ENCODE results near the gene NDUFB4. TPM values are rescaled to one million over a fixed set of nuclear protein-coding genes. Genes with fewer than 3 reads are reported as not detected.

NDUFB4 gene
- total and polyA plus RNA-seq, 9 of the 15 experiments (the other 6 are each of a cell fraction or from before 2014, with no cell fraction given), result 124 to 670 (median 227) TPM

- no peak for TF ChIP-seq U2AF2 (optimal IDR thresholded peaks at IDR 0.05; ENCODE audit: low read depth, low read length)
- TF ChIP-seq RBM25 (IDR thresholded peaks at IDR 0.05; ENCODE audit: low read depth, low read length, severe bottlenecking), result peak; percentile 49
- TF ChIP-seq TOE1 (IDR thresholded peaks at IDR 0.05; ENCODE audit: borderline replicate concordance), result no peak
- no peak for TF ChIP-seq TOE1 (CRISPR knock-in tag; IDR thresholded peaks at IDR 0.05; ENCODE audit: borderline replicate concordance, low read depth)
- no peak for TF ChIP-seq NR2C2 (CRISPR knock-in tag; IDR thresholded peaks at IDR 0.05)
- TF ChIP-seq NR2C2 (tag; IDR thresholded peaks at IDR 0.05), result peak; percentile 26; the same call in 1 of the 2 replicates
- TF ChIP-seq MLLT1 (IDR thresholded peaks at IDR 0.05), result no peak
- TF ChIP-seq RBM39 (optimal IDR thresholded peaks at IDR 0.05; ENCODE audit: low read depth, low read length), result no peak
- TF ChIP-seq FOXA1 (IDR thresholded peaks at IDR 0.05; ENCODE audit: borderline replicate concordance), result no peak
These were observed 27.6 kb downstream of the NDUFB4 start (continued) for GRCh38 chr3:120623727-120624093.

GRCh38 chr3:120625159-120625586 is 29.0 kb downstream of the NDUFB4 start:
- BruUV-seq (replicated peaks), result no TSS peak
- no peak for TF ChIP-seq MLLT1 (IDR thresholded peaks at IDR 0.05)
- no peak for TF ChIP-seq ZSCAN32 (CRISPR knock-in tag; IDR thresholded peaks at IDR 0.05)
- TF ChIP-seq FIP1L1 (IDR thresholded peaks at IDR 0.05; ENCODE audit: low read depth, low read length, poor library complexity, severe bottlenecking), result no peak
- TF ChIP-seq ZNF644 (tag; IDR thresholded peaks at IDR 0.05; ENCODE audit: low read depth), result no peak
- TF ChIP-seq EGR1 (conservative IDR thresholded peaks at IDR 0.05), result no peak
- TF ChIP-seq ZNF232 (CRISPR knock-in tag; IDR thresholded peaks at IDR 0.05), result no peak
- no peak for TF ChIP-seq ZNF263 (CRISPR knock-in tag; IDR thresholded peaks at IDR 0.05; ENCODE audit: borderline replicate concordance)
- TF ChIP-seq HIVEP1 (CRISPR knock-in tag; IDR thresholded peaks at IDR 0.05), result no peak
- no peak for TF ChIP-seq ZC3H11A (IDR thresholded peaks at IDR 0.05; ENCODE audit: low read depth, low read length)
- TF ChIP-seq DNMT1 (IDR thresholded peaks at IDR 0.05), result no peak
- no peak for TF ChIP-seq ZEB2 (IDR thresholded peaks at IDR 0.05)

More at GRCh38 chr3:120625159-120625586, 29.0 kb downstream of the NDUFB4 start:
- Histone ChIP-seq H3K27me3 (ENCODE audit: control insufficient read depth in 2 of 2, insufficient read depth in 2 of 2, low read length in 2 of 2) (no peaks in the 10 kb centered on the region), H3K79me2 (ENCODE audit: control insufficient read depth, insufficient read depth, low read length) (no peaks in the 10 kb centered on the region), H3K36me3 (ENCODE audit: control insufficient read depth, insufficient read depth, low read length) (no peaks in the 10 kb centered on the region), H3K4me3 (no peak overlapping the region), H3K4me1 (replicated peaks in 1 of 2; ENCODE audit: control insufficient read depth in 2 of 2, insufficient read depth in 2 of 2, low read length in 2 of 2) (peaks cover 0 to 9% of the 10 kb centered on the region in 2 experiments; a peak in 3 of 5 replicates), H3K9me3 (replicated peaks; ENCODE audit: control insufficient read depth, insufficient read depth, low read depth, low read length) (no peaks in the 10 kb centered on the region), H3K27ac (ENCODE audit: extremely low read depth, low read depth, low read length) (no peak overlapping the region), H2AFZ (ENCODE audit: low read depth, low read length) (no peak overlapping the region), H3K9me1 (ENCODE audit: control insufficient read depth, insufficient read depth, low read length) (no peaks in the 10 kb centered on the region), H3K4me2 (ENCODE audit: insufficient read depth, low read length) (no peak overlapping the region), H3K9ac (ENCODE audit: insufficient read depth in 1 of 2, low read depth in 2 of 2, low read length in 2 of 2) (no peak overlapping the region), H4K20me1 (replicated peaks; ENCODE audit: control insufficient read depth, insufficient read depth, low read length) (no peaks in the 10 kb centered on the region)
- ATAC-seq (no peak), FAIRE-seq (no peak), DNase-seq (ENCODE audit: extremely low read depth in 1 of 4, low spot score in 3 of 4) (no peak)
- CTCF ChIA-PET (ENCODE audit: low intra/inter-chr PET ratio), result no interaction called here
- intact Hi-C loops (cut with micrococcal nuclease) (no loop called here), in situ Hi-C loops (cut with MboI) (loop anchor here (10.0 kb wide), 1 partner anchor 170 kb away; no protein-coding TSS in a partner anchor)
- POLR2A ChIA-PET, result no interaction called here

Data from K562 (cell line).